Kidney epithelial cell (primary cell): ENCODE data around the gene XCR1. TPM values are rescaled to one million over a fixed set of nuclear protein-coding genes. Genes with fewer than 3 reads are reported as not detected.

Experiments
- DNase-seq: peaks from one replicate; pipeline ENCODE4 v3.0.0-alpha.2; 2010; ENCODE audit warnings: low read depth
- H3K27me3 ChIP-seq: 2 replicates; pipeline ENCODE4 v1.6.0; 2011; ENCODE audit warnings: low read length; ENCODE audit not compliant: control insufficient read depth, insufficient read depth
- H3K36me3 ChIP-seq: 2 replicates; pipeline ENCODE4 v1.5.1; 2011; ENCODE audit warnings: low read length; ENCODE audit not compliant: control insufficient read depth, insufficient read depth
- H3K4me3 ChIP-seq: 2 replicates; pipeline ENCODE4 v1.5.1; 2011; ENCODE audit warnings: low read depth, mild to moderate bottlenecking, control low read depth, low read length
- CTCF ChIP-seq: IDR thresholded peaks from 2 replicates; pipeline ENCODE4 v1.5.1; 2011; ENCODE audit warnings: mild to moderate bottlenecking, moderate library complexity, low read length, control low read depth, inconsistent platforms; ENCODE audit not compliant: insufficient read depth, poor library complexity, severe bottlenecking
- total RNA-seq: library from RNA; depleted of rRNA; stranded (reverse); fragments of >200 nt; gene quantifications from 2 replicates; pipeline ENCODE4 v1.2.3, GENCODE V29; 2015

The XCR1 gene
- total RNA-seq, 1 donor from 2014 or later = not detected

GRCh38 chr3:46022909-46023785 is 4.1 kb downstream of the XCR1 start:
- peaks cover 2% of the 10 kb centered on the region for H3K27me3 ChIP-seq
- H3K4me3 ChIP-seq = no peak overlapping the region
- TF ChIP-seq CTCF = no peak

GRCh38 chr3:46021516-46021915 is 5.8 kb downstream of the XCR1 start:
- no peak overlapping the region for H3K4me3 ChIP-seq
- DNase-seq = no peak
- H3K36me3 ChIP-seq = no peaks in the 10 kb centered on the region
- TF ChIP-seq CTCF = no peak
- peaks cover 2% of the 10 kb centered on the region for H3K27me3 ChIP-seq

More at GRCh38 chr3:46022909-46023785, 4.1 kb downstream of the XCR1 start:
- DNase-seq = no peak
- H3K36me3 ChIP-seq = no peaks in the 10 kb centered on the region

GRCh38 chr3:46020766-46021510 is 6.3 kb downstream of the XCR1 start:
- no peak for TF ChIP-seq CTCF
- H3K36me3 ChIP-seq = no peaks in the 10 kb centered on the region
- DNase-seq = no peak
- peaks cover 2% of the 10 kb centered on the region for H3K27me3 ChIP-seq
- no peak overlapping the region for H3K4me3 ChIP-seq

- no peak for DNase-seq
- TF ChIP-seq CTCF = no peak
- Histone ChIP-seq H3K27me3 (peaks cover 2% of the 10 kb centered on the region), H3K36me3 (no peaks in the 10 kb centered on the region), H3K4me3 (no peak overlapping the region)
Measured at GRCh38 chr3:46019707-46020106, 7.6 kb downstream of the XCR1 start.

GRCh38 chr3:46017720-46018119 is 9.6 kb downstream of the XCR1 start:
- no peak for TF ChIP-seq CTCF
- DNase-seq = no peak

More at GRCh38 chr3:46017720-46018119, 9.6 kb downstream of the XCR1 start:
- Histone ChIP-seq H3K36me3 (no peaks in the 10 kb centered on the region), H3K4me3 (no peak overlapping the region), H3K27me3 (peaks cover 2% of the 10 kb centered on the region)
